Prostate gland (tissue), 2 donors: Measurements from ENCODE around the gene ZNF488.

Source experiments
- CTCF ChIP-seq, 4 experiments: fragments of 200-600 bp in 2 of 4; fragments of 450-650 bp in 2 of 4; sonication (generic) in 2 of 4; IDR thresholded peaks; 1 replicate in 3 of 4; 2 replicates in 1 of 4; pipeline ENCODE4 v1.5.1; 2016 to 2019; ENCODE audit warnings: antibody characterized with exemption in 4 of 4, mild to moderate bottlenecking in 2 of 4, moderate library complexity in 2 of 4
- POLR2A ChIP-seq: fragments of 450-650 bp; IDR thresholded peaks from one replicate; pipeline ENCODE4 v1.6.1; 2016; ENCODE audit warnings: antibody characterized with exemption, mild to moderate bottlenecking
- POLR2AphosphoS5 ChIP-seq: sonication (generic); formaldehyde crosslinking; IDR thresholded peaks from one replicate; pipeline ENCODE4 v1.6.1; 2017; ENCODE audit warnings: antibody characterized with exemption

GRCh38 chr10:47349941-47350371 is 34.1 kb downstream of the ZNF488 start:
- TF ChIP-seq CTCF (IDR thresholded peaks at IDR 0.05) (no peak), POLR2A (no peak), POLR2AphosphoS5 (no peak)
